Loucy (cell line): ENCODE measurements around the gene GCAT.

Experiments
- EZH2phosphoT487 ChIP-seq: fragments of 200-600 bp; IDR thresholded peaks from 2 replicates; pipeline ENCODE4 v1.6.1; 2018; ENCODE audit warnings: antibody characterized with exemption, mild to moderate bottlenecking, moderate library complexity, borderline replicate concordance
- TF ChIP-seq, protein P1 (sequence below): fragments of 200-600 bp; sonication (generic); conservative IDR thresholded peaks from 2 replicates; pipeline ENCODE4 v1.5.1; 2014; ENCODE audit warnings: mild to moderate bottlenecking, antibody characterized with exemption, low read length

DNA sequence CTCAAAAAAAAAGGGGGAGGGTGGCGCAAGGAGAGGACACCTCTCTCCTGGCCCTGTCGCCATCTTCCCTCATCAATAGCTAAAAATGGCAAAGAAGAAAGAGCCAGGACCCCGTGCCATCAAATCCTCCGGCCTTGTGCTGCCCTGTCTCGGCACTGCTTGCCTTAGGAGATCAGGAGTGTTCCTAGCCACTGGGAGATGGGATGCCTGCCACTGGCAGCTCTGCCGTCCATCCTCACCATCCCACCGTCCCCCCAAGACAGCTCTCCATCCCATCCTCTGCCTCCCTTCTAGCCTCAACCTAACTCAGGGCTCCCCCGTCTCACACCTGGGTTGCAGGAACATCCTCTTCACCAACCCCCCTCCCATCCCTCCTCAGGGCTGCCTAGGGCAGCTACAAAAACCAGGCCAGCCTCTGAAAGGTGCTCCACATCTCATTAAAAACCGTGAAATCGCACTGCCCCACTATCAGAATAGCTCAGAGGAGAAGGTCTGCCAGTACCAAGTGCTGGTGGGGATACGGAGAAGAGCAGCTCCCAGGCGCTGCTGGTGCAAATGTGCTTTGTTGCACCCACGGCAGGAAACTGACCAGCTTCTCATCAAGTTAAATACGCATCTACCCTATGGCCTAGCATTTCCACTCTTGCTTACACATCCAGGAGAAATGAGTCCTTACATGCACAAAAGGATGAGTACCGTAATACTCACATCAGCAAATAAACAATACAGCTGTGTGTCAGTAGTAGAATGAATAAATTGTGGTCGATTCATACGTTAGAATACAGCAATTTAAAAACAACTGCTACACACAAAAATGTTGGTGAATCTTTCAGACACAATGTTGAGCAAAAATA is 31.7 kb upstream of the GCAT start:
- TF ChIP-seq, protein P1, sequence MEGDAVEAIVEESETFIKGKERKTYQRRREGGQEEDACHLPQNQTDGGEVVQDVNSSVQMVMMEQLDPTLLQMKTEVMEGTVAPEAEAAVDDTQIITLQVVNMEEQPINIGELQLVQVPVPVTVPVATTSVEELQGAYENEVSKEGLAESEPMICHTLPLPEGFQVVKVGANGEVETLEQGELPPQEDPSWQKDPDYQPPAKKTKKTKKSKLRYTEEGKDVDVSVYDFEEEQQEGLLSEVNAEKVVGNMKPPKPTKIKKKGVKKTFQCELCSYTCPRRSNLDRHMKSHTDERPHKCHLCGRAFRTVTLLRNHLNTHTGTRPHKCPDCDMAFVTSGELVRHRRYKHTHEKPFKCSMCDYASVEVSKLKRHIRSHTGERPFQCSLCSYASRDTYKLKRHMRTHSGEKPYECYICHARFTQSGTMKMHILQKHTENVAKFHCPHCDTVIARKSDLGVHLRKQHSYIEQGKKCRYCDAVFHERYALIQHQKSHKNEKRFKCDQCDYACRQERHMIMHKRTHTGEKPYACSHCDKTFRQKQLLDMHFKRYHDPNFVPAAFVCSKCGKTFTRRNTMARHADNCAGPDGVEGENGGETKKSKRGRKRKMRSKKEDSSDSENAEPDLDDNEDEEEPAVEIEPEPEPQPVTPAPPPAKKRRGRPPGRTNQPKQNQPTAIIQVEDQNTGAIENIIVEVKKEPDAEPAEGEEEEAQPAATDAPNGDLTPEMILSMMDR = no peak
- TF ChIP-seq EZH2phosphoT487 = no peak
